Activated T-helper 1 cell treated with Interleukin-2 at 50 U/mL for 16 hours (primary cell): ENCODE measurements around the gene B4GALNT2.

Experiments
- DNase-seq: peaks from one replicate; pipeline ENCODE4 v3.0.0-alpha.2; 2020; ENCODE audit warnings: low read depth

Gene B4GALNT2

DNA sequence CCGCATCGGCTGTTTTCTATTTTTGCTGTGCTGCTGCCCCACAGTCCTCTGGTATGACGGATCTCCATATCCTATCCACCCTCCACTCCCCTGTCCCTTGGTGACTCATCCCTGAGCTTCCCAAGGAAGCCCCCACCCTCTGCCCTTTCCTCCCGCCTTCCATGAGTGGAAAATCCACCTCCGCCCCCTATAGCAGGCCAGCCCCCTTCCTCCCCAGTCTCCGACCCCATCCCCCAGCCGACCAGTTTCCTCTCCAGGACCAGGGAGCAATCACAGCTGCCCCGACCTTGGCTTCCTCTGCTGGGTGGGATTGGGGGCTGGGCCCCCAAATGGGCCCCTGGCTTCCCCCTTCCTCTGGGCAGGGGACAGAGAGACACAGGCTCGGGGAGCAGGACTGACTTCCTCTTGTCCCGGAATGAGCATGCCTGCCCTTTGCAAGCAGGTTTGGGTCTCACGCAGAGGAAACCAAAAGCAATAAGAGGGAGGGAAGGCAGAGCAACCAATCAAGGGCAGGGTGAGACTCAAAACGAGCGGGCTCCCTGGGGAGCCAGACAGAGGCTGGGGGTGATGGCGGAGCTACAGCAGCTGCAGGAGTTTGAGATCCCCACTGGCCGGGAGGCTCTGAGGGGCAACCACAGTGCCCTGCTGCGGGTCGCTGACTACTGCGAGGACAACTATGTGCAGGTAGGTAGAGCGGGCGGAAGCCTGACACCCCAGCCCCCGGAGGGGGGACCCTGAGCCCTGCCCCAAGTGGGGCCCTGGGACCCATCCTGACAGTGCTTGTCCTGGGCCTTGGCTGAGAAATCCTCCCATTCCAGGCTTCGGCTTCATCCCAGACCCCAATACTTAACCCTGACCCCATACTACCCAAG is 77.8 kb downstream of the B4GALNT2 start, which contains the start of the genes ABI3 and GNGT2:
ABI3 (plus strand) TSS at position 550 of the 872 bp plus-strand sequence; CDS start at position 568, 18 bp downstream.
GNGT2 (minus strand) TSS at position 417 of the 872 bp plus-strand sequence. CDS start 3,152 bp downstream, outside the sequence.
- DNase-seq: peak; percentile 35

- no peak for DNase-seq
These were observed 80.8 kb downstream of the B4GALNT2 start for GRCh38 chr17:49213399-49213798.

DNA sequence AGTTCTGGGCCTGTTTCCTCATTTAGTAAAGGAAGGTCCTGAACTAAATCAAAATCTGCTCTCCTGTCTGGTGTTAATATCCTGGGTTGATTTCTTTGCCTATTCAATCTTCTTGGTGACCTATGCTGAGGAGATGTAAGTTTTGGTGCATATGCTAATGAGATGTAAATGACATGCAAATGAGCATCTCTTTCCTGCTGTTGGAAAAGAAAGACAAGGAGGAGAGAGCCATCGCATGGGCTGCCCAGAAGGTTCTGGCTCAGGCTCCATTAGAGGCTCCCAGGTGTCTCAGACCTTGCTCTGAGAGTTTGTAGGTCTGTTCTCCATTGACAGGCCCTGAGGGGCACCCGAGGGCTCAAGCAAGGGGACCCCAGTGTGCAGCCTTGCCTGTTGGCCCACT is 81.3 kb downstream of the B4GALNT2 start:
- no peak for DNase-seq

DNA sequence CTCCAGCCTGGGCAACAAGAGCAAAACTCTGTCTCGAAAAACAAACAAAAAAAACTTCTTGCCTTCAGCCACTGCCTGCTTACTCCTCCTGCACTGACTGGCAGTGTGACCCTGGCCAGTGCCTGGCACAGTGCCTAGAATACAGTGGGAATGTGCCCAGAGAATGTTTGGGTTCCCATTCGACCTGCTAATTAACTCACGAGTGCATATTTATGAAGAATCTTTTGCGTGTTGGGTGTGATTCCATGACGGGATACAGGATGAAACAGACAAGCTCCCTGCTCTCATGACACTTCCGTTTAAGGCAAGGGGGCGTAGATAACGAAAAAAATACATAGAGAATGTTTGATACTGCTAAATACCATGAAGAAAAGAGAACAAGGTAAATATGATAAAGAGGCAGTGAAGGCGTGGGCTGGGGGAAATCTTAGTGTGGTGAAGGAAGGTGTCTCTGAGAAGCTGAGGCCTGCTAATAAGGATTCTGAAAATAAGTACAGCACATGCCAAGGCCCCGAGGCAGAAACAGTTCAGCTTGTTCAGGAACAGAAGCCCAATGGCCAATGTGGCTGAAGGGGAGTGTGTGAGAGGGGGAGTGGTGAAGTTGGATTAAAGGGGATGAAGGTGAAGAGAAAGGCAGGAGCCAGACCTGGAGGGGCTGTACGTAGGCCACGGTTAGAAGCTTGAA is 82.2 kb downstream of the B4GALNT2 start:
- DNase-seq: no peak

DNA sequence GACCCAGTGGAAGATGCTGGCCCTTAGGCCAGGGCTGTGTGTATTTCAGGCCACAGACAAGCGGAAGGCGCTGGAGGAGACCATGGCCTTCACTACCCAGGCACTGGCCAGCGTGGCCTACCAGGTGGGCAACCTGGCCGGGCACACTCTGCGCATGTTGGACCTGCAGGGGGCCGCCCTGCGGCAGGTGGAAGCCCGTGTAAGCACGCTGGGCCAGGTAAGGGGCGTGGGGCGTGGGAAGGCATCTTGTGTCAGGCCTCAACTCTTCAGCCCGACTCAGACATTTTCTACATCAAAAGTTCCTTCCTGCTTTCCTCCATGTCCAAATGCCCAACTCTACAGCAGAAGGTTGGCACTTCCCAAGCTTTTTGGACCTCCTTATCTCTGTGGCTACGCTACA is 83.9 kb downstream of the B4GALNT2 start:
- DNase-seq: no peak

GRCh38 chr17:49216953-49217650 is 84.5 kb downstream of the B4GALNT2 start:
- no peak for DNase-seq

GRCh38 chr17:49217651-49218413 is 85.3 kb downstream of the B4GALNT2 start:
- DNase-seq: peak; percentile 52

- no peak for DNase-seq
These were observed 86.7 kb downstream of the B4GALNT2 start for GRCh38 chr17:49218941-49219913.

GRCh38 chr17:49219987-49220386 is 87.4 kb downstream of the B4GALNT2 start:
- DNase-seq: no peak

GRCh38 chr17:49223168-49223516 is 90.6 kb downstream of the B4GALNT2 start:
- DNase-seq: no peak

DNA sequence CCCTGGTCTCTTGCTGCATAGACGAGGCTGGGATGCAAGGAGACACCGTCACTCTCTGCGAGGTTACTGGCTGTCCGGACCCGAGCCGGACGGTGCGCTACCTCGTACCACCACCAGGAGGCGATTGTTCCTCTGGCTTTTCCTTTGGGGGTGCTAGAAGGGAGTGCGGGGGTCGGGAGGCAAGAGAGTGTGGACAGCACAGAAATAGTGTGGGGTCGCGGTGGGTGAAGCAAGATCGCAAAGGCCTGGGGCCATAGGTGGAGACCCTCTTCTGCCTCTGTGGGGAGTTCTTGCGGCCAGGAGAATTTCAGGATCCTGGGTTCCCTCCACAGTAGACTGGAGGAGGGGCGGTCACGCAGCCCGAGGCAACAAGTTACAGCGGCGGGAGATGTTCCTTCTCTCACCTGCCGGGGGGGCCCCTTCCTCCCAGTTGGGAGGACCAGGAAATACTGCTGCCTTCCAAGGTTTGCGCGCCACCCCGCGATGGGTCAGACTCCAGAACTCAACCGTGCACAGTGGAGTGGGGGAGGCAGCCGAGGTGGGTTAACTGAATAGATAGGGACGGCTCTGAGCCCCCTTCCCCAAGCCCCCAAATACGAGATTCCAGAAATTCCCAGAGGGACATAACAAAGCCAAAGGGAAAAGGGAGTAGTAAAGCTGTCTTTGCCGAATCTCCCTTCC is 91.1 kb downstream of the B4GALNT2 start:
- DNase-seq: peak; percentile 30

GRCh38 chr17:49224198-49224996 is 91.8 kb downstream of the B4GALNT2 start:
- peak; percentile 33 for DNase-seq

GRCh38 chr17:49224997-49225337 is 92.4 kb downstream of the B4GALNT2 start:
- DNase-seq: no peak

DNA sequence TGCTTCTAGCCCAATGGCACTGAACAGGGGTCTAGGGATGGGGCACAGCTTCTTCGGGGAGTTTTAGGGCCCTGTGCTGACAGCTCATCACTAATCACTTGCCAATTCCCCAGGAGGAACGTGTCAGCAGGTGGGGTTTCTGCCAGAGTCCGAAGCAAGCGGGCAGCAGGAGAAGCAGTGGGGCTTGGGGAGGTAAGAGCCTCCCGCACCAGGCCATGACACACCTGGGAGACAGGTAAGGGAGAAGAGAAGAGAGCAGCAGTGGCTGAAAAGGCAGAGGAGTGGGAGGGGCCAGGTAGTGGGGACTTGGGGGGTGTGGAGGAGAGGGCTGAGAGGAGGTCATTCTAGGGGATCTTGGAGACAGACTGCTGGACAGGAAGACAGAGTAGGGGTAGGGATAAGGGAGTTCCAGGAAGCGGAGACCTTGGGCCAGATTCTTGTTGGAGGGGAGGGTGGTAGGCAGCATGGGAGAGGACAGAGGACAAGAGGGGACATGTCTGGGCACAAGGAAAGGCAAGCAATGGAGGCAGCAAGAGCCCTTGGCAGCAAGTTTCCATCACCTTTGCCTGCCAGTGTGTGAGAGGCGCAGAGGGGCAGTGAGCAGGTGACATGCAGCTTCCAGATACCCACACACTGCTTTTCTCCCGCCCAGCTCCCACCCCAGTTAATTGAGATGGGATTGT is 93.1 kb downstream of the B4GALNT2 start:
- no peak for DNase-seq
